HG03045 (cell line): ENCODE data around the gene LMO4.

Source experiments
- ATAC-seq: cut with Tn5 transposase; IDR thresholded peaks from one replicate; pipeline ENCODE4 v1.9.1; 2021; ENCODE audit warnings: mild to moderate bottlenecking, moderate library complexity; ENCODE audit not compliant: unreplicated experiment

The LMO4 gene, protein sequence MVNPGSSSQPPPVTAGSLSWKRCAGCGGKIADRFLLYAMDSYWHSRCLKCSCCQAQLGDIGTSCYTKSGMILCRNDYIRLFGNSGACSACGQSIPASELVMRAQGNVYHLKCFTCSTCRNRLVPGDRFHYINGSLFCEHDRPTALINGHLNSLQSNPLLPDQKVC

DNA sequence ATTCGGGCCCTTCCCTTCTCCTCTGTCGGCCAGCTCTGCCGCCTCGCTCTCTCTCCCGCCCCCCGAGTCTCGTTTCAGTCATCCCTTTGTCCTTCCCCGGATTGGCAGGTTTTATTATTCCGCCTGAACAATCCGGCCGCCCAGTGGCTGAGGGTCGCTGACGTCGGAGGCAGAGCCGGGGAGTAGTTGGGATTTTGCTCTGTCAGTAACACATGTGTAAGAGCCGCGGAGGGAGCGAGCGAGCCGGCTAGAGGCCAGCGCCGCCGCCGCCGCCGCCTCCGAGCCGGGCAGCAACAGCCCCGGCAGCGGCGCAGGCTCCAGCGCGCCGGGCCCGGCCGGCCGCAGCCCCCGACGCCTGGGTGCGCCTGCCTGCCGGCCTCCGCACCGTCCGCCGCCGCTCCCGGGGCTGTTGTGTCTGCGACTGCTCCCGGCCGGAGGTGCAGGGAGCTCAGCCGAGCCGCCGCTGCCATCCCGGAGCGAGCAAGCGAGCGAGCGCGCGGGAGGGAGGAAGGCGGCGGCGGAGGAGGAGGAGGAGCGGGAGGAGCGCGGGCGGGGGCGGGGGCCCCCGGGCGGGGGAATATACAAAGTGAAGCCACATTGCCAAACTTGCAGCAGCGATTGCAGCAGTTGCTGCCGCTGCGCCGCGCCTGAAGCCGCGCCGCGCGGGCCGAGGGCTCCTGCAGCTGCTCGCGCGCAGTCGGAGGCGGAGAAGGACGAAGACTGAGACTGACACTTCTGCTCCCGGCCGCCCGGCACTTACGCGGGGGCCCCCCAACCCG lies at the start of gene LMO4:
Gene LMO4 (plus strand): TSS at position 609 of the 779 bp plus-strand sequence. CDS start 3,136 bp downstream, outside the sequence.
- ATAC-seq, result peak; percentile 82

DNA sequence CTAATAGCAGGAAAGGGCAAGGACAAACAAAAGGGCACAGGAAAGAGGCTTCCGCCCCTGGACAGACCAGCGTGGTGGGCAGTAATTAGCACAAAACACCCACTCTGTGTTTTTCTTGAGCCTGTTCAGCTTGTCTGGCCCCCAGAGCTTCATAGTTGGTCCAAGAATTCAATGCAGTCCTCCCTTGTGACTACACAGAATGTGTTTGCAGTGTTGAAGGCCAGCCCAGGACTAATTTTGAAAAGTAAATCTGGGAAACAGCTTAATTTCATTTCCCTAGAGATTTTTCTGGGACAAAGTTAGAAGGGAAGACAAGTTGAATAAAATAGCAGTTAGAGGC lies 49.2 kb upstream of the LMO4 start:
- ATAC-seq, result no peak

DNA sequence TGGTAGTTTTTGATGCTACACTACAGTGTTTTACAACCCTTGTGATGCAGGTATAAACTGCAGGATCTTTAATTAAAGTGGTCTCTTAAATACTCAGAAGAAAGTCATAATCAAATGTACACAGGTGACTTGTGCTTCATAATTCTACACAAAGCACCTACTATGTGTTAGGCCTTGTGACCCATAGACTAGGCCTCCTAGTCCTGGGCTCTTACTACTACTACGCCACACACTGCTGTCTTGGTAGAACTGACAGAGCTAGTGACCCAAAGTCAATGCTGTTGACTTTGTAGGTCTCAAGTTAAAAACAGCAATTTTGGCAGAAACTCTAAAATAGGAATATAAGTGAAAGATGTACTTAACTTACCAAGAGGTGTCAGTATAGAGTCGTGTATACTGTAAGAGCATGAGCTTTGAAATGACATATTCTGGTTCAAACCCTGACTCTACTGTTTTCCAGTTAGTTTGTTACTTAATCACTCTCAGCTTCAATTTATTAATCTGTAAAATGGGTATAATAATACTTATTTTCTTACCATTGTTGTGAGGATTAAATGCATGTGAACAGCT lies 48.6 kb upstream of the LMO4 start:
- no peak for ATAC-seq

DNA sequence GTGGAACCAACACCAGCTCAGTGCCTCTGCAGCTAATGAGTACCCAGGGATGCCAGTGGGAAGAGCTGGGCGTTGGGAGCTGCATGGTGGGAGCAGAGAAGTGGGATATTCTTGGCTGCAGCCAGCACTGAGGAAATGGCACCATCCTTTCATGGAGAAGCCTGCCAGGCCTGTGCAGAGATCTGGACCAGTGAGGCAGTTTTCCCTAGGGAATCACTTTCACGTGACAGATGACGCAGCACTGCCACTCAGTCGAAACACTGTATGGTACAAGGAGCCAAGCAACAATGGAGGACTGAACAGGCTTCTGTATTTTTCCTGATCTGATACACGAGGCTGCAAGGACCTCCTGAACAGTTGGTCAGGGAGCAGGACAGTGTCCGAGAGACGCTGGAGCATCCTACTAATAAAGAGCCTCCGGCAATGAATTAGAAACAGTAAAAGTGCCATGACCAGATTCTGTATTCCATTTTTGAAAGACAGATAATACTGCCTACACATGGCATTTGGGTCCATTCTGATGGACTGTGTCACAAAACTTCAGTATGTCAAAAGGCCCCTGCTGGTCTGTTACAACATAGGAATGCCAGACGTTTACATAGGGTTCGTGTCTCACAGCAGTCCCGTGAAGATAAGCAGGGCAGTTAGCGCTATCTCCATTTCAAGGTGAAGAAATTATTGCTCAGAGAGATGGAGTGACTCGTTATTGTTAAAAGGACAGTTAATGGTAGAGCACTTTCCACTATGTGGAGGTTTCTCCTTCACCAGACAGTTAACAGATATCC lies 44.0 kb upstream of the LMO4 start:
- ATAC-seq, result no peak

DNA sequence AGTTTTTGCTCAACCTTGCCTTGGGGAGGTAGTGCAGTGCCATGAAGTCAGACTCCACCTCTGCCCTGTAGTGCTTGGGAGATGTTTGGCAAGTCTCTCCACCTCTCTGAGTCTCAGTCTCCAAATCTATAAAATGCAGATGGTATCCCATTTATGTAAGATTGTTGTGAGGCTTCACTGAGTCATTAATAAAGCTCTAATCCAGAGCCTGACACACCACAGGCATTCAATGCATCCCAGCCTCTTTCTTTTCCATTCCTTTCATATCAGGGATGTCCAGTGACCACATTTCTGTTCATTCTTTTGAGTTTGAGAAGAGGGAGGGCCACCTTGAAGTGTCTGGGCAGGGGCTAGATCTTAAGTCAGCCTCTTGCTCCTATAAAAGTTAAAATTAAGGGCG lies 37.6 kb upstream of the LMO4 start:
- no peak for ATAC-seq

DNA sequence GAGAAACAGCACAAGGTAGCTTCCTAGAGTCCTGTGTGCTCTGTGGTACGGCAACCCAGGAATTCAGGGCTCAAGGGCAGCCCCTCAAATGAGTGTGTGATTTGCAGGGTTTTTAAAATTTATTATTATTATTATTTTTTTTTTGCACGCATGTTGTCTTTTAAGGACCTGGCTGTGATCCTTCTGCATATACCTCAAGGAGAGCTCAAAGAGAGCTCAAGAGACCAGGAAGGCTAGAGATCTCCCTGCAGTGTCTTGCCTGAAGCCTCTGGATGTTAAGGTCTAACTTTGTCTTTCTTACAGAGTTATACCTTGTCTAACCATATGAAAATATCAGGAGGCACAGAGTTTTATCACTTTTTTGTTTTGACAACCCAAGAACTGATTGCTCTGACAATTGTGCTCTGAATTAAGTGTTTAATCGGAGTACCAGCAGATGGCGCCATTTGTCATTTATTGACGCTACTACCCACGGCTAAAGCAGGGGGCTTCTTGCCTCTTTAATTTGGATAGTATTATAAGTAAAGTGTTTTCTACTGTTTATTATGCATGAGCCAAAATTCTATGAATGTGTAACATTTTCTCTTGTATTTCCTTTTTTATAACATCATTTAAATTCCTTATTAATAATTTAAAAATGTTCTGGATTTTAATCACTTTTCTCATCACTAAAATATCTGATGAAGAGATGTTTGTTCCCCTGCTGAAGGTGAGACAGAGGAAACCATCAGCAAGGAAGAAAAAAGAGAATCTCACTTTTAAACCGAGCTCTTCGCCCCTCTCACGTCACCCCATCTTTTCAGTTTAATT lies 35.8 kb upstream of the LMO4 start:
- ATAC-seq, result no peak

DNA sequence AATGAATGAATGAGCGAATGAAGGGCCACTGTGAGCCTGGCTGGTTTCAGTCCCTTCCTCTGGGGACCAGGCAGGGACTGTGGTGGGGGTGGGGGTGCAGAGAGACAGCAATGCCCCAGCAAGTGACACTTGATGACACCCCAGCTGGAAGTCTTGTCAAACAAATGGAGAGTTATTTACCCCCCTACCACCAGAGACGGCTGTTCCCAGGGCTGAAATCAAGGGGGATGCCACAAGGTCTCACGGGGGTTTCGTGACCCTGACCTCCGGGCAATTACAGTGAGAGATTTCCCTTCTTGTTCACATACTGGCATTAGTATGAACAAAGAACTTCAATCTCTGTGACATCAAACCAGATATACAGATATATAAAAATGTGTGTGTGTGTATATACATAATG lies 34.0 kb upstream of the LMO4 start:
- no peak for ATAC-seq

DNA sequence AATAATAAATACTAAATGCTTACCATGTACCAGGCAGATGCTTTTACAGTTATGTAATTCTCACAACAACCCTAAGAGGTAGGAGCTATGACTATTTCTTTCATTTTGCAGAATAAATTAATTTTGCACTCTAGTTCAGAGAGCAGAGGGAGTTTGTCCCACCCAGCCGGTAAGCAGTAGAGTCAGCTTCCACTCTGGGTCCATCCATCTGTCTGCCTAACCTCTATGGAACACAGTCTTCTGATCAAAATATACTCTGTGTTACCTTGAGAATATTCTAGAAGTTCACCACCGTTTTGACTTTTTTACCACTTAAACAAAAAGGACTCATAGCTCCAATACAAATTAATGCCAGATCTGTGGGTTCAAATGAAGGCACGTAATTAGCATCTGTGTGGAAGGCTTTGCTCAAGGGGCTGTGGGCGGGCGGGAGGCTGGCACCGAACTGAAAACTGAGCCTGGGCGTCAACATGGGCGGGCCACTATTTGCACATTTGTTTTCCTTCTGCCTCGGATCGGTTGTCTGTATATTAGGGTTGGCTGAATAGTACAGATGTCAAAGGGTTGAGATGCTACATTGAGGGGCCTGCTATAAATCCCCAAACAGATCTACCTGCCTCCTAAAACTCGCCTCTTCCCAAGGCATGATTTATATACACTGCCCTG lies 33.1 kb upstream of the LMO4 start:
- ATAC-seq, result no peak

DNA sequence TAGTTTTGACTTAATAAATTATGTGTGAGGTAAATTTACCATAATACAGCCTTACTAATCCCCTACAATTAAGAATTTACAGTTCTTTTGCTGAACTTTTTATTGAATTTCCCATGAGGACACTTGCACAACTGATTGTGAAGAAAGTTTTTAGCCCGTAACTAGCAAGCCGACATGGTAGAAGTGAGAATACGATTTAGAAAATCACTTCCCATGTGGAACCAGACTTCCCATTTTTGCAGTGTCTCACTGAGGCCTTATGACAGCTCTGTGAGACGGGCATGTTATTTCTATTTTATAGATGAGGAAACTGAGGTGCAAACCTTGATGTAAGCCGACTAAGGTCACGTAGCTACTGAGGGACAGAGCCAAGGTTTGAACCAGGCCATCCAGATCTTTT lies 32.5 kb upstream of the LMO4 start:
- no peak for ATAC-seq

DNA sequence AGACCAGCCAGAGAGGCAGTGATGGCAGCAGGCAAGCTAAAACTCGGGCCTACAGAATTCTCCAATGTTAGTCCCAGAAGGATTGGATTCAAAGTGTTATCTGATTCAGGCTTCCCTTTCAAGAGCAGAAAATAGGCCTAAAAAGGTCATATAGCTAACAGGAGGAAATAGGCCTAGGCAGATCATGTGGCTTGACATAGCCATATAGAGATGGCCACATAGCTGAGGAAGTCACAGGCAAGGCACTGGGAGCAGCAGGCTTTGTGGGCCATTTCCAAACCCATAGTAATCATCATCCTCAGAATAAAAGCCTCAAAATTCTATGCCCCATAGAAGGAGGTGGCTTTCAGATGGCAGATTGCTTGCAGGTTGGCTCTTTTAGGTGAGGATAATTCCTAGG lies 29.0 kb upstream of the LMO4 start:
- ATAC-seq, result no peak

DNA sequence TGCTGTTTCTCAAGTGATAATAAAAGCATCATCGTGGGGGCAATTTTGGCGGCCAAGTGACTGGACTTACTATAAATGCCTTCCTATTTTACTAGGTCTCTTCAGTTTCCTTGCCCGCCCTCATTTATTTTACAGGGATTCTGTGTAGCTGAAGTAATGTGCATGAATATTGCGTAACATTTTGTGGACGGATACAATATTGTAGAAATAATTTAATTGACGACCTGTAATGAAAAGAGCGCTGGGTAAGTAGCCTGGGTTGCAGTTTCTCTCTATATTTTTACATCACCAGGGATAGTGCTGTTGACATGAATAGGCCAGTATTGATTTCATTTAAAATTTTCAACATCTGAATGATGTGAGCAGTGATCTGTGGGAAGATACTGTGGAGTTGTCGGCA lies 28.1 kb upstream of the LMO4 start:
- ATAC-seq, result no peak

DNA sequence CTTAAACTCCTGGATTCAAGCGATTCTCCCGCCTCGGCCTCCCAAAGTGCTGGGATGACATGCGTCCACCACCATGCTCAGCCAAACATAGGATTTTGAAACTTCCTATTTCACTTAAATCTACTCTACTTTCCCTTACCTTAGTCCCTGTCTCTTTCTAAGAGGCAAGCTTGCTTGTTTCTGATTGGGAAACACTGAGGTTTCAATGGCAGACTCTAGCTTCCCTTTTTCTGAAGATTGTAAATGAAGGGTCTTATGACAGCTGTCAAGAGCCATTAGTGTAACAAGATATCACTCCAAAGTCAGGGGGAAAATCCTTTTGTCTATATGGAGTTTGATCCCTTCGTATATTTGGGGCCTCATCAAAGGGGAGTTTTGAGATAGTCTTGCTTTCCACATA lies 23.5 kb upstream of the LMO4 start:
- no peak for ATAC-seq

DNA sequence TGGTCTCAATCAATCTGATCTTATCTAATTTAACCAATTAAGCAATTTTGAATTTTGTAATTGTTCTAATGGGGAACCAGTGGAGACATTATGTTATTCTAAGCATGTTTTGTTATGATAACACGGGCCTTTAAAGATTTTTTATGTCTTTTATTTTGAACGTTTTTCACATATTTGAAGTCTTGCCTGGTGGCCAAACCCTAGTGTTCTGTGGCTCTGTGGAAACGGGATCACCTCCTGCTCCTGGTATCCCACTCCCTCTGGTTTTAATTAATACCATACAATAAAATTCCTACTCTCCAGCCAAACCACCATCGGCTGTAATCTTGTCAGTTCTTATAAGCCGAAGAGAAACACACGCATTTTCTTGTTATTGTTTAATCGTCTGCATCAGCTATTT lies 22.9 kb upstream of the LMO4 start:
- no peak for ATAC-seq

DNA sequence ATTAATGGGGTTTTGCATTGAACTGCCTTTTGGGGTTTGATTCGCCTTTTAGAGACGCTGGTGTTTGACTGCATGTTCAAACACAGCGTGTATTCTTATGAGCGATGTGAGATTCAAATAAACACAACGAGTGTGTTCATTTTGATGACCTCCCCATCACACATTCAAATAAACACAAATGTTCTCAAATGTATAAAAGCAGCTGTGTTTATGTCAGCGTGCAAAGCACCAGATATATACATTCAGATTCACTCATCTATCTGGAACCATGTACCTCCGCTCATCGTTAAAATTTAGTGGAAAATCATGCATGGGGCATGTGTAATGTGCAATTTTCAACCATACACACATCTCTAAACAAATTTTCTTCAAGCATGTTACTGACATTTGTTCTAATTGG lies 21.4 kb upstream of the LMO4 start:
- no peak for ATAC-seq

DNA sequence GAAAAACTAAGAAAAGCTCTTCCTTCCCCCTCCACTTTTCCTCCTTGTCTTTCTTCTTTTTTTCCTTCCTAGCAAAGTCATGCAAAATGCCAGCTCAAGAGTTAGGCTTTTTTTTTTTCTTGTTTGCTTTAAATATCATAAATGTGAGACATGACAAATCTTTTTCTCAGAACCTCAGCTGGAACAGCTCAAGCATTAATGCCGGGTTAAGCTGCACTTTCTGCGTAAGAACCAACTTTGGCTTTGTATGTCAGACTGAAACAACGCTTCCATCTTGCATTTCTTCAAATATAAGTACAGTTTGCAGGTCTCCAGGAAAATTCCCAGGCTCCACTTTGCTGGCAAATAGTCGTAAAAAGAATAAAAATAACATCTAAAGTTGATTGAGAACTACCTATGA lies 20.7 kb upstream of the LMO4 start:
- ATAC-seq, result no peak

DNA sequence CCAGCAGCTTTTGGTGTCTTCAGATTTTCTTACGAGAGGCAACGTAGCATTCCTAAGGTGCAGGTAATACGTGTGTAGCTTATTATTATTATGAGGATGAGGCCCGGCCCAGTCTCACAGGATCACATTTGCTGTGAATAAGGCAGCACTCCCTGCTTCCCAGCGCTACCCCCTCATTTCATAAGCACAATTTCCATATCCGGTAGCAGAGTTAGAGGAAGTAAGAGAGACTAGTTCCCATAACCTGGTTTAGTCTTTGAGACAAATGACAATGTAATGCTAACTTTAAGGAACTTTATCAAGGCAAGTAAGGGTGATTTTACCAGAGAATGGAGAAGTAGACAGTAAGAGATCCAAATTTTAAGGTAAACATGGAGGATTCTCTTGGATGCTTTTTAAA lies 14.6 kb upstream of the LMO4 start:
- no peak for ATAC-seq

DNA sequence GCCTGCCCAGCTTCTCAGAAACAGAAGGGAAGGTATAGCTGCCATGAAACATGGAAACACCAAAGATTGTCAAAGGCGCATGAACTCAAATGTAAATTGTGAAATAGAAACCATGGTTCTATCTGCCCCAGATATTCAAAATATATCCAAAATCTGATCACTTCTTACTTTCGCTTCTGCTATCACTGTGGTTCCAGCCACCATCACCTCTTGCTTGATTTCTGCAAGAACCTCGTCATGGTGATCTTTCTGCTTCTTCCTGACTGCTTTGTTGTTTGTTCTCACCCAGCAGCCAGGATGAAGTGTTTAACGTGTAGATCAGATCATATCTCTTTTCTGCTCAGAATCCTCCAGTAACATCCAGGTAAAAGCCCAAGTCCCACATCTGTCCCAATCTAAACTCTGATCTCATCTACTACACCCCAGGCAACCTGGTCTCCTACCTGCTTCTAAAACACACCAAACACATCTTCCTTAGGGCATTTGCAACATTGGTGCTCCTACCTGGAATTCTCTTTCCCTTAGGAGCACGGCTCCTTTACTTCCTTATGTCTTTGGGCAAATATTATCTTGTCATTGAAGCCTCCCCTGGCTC lies 10.5 kb upstream of the LMO4 start:
- ATAC-seq, result no peak

DNA sequence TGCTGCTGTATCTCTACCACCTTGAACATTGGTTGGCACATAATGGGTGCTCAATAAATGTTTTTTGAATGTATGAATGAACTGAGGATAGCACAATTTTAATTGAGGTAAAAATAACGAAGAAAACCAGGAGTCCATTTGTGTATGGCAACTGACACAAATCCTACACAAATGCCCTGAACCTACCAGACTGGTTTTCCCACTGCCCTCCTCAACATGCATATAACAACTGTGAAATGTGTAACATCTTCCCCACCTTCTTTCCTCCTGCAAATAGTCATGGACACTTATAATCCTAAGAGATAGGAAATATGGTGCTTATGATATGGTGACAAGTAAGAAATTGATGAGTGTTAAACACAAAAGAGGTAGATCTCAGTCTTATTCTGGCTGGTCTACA lies 9.9 kb upstream of the LMO4 start:
- no peak for ATAC-seq

DNA sequence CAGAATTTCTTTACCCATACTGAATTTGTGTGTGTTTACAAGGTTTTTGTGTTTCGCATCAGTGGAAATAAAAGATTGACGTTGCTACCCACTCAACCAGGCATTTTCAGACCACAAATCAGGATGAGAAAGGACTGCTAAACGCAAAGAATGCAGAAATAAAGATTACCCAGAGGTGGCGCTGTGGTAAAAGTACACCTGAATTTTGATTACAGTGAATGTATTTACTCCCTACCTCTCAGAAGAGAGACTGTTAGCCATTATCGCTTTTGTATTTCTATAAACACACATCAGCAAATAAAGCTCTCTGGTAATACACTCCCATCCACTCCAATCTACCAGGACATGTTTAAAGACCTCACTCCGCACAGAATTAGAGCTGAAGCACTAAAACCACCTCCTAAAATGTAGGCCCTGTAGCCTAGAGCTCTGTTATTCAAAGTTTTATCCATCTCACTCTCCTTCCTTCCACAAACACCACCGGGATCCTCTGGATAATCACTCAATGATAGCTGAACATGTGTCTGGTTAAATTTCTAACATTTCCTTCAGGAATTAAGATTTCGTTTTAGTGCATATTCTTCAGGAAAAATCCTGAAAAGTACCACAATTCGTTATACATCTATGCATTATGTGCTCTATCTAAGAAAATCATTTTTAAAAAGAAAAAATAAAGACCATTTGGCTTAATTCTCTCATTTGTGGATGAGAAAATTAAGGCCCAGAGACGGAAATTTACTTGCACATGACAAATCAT lies 2.5 kb upstream of the LMO4 start:
- ATAC-seq, result no peak
